ENCODE results near the gene AFDN. TPM values are rescaled to one million over a fixed set of nuclear protein-coding genes. Genes with fewer than 3 reads are reported as not detected.

The AFDN gene
- total RNA-seq, 1 experiment from 2014 or later = 226 TPM

GRCh38 chr6:167912494-167912893 lies 85.8 kb downstream of the AFDN start:
- Mint-ChIP-seq H3K9me3 (ENCODE audit: low read depth, unreplicated experiment) (no peaks in the 10 kb centered on the region), H3K27ac (ENCODE audit: unreplicated experiment) (no peak overlapping the region), H3K4me1 (ENCODE audit: low read depth, unreplicated experiment) (peaks cover 11% of the 10 kb centered on the region), H3K27me3 (ENCODE audit: unreplicated experiment) (no peaks in the 10 kb centered on the region), H3K36me3 (ENCODE audit: insufficient read depth, unreplicated experiment) (peaks cover 51% of the 10 kb centered on the region), H3K4me3 (ENCODE audit: low read depth, unreplicated experiment) (no peak overlapping the region)
- DNase-seq = no peak
- intact Hi-C loops (cut with micrococcal nuclease; ENCODE audit: unreplicated experiment) = no loop called here
- CTCF ChIA-PET = no interaction called here
- no TSS peak for BruUV-seq (replicated peaks)
- no peak for TF ChIP-seq CTCF (IDR thresholded peaks at IDR 0.05; ENCODE audit: unreplicated experiment)

- no peak for TF ChIP-seq CTCF (IDR thresholded peaks at IDR 0.05; ENCODE audit: unreplicated experiment)
- Mint-ChIP-seq H3K27me3 (ENCODE audit: unreplicated experiment) (no peaks in the 10 kb centered on the region), H3K27ac (ENCODE audit: unreplicated experiment) (no peak overlapping the region), H3K4me1 (ENCODE audit: low read depth, unreplicated experiment) (no peaks in the 10 kb centered on the region), H3K9me3 (ENCODE audit: low read depth, unreplicated experiment) (no peaks in the 10 kb centered on the region), H3K36me3 (ENCODE audit: insufficient read depth, unreplicated experiment) (peaks cover 50% of the 10 kb centered on the region), H3K4me3 (ENCODE audit: low read depth, unreplicated experiment) (no peak overlapping the region)
- DNase-seq = no peak
- no TSS peak for BruUV-seq (replicated peaks)
- intact Hi-C loops (cut with micrococcal nuclease; ENCODE audit: unreplicated experiment) = no loop called here
- CTCF ChIA-PET = no interaction called here
These were observed 87.0 kb downstream of the AFDN start for GRCh38 chr6:167913699-167914098.

DNA sequence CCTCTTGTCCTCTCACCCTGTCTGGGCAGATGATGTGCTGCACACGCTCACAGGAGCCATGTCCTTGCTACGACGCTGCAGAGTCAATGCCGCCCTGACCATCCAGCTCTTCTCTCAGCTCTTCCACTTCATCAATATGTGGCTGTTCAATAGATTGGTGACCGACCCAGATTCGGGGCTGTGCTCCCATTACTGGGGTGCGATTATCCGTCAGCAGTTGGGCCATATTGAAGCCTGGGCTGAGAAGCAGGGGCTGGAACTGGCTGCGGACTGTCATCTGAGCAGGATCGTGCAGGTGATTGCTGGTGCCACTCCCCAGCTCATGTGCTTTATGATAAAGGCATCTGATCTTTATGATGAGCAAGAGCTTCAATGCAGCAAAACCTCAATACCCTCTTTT lies 88.4 kb downstream of the AFDN start:
- Mint-ChIP-seq H3K9me3 (ENCODE audit: low read depth, unreplicated experiment) (no peaks in the 10 kb centered on the region), H3K4me1 (ENCODE audit: low read depth, unreplicated experiment) (no peaks in the 10 kb centered on the region), H3K27ac (ENCODE audit: unreplicated experiment) (no peak overlapping the region), H3K27me3 (ENCODE audit: unreplicated experiment) (no peaks in the 10 kb centered on the region), H3K4me3 (ENCODE audit: low read depth, unreplicated experiment) (no peak overlapping the region), H3K36me3 (ENCODE audit: insufficient read depth, unreplicated experiment) (peaks cover 62% of the 10 kb centered on the region)
- intact Hi-C loops (cut with micrococcal nuclease; ENCODE audit: unreplicated experiment) = no loop called here
- BruUV-seq (replicated peaks) = no TSS peak
- DNase-seq = no peak
- no peak for TF ChIP-seq CTCF (IDR thresholded peaks at IDR 0.05; ENCODE audit: unreplicated experiment)
- CTCF ChIA-PET = no interaction called here

DNA sequence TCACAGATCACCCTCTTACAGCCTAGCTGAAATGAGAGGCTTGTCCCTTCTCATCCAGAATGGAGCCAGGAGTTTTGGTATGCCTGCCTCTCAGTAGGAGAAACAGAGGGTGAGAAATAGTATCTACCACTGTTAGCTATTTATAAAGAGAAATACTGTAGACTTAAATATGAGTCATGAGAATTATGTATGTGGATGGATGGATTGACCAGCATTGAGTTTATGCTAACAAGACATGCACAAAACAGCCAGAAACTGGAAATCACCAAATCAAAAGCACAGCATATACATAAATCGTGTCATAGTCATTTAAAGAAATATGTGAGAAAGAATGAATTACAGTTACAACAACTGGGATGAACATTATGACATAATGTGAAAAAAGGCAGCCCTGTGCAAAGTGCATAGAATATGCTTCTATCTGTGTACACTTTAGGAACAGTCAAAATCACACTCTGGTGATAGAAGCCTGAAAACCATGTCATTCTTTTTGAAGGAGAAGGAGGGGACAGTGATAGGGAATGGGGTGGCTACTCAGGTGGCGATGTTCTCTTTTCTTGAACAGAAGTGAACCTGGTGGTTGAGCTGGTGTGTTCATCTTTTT lies 90.9 kb downstream of the AFDN start:
- no peak overlapping the region for H3K4me3 Mint-ChIP-seq (ENCODE audit: low read depth, unreplicated experiment)
- BruUV-seq (replicated peaks) = no TSS peak
- no peak overlapping the region for H3K27ac Mint-ChIP-seq (ENCODE audit: unreplicated experiment)
- H3K36me3 Mint-ChIP-seq (ENCODE audit: insufficient read depth, unreplicated experiment) = peaks cover 49% of the 10 kb centered on the region
- intact Hi-C loops (cut with micrococcal nuclease; ENCODE audit: unreplicated experiment) = loop anchor here (1.0 kb wide), 1 partner anchor 10 kb away; no protein-coding TSS in a partner anchor
- H3K27me3 Mint-ChIP-seq (ENCODE audit: unreplicated experiment) = no peaks in the 10 kb centered on the region
- no peaks in the 10 kb centered on the region for H3K4me1 Mint-ChIP-seq (ENCODE audit: low read depth, unreplicated experiment)
- no peak for DNase-seq
- no peaks in the 10 kb centered on the region for H3K9me3 Mint-ChIP-seq (ENCODE audit: low read depth, unreplicated experiment)
- TF ChIP-seq CTCF (IDR thresholded peaks at IDR 0.05; ENCODE audit: unreplicated experiment) = no peak
- CTCF ChIA-PET = no interaction called here
